GM12878 (cell line): ENCODE results near the gene WDR86. TPM values are rescaled to one million over a fixed set of nuclear protein-coding genes. Genes with fewer than 3 reads are reported as not detected.

Experiments used
- ATAC-seq: fragments of 200-7000 bp; cut with Tn5 transposase; 3 replicates; pipeline ENCODE4 v1.9.1; 2020; ENCODE audit warnings: mild to moderate bottlenecking, moderate library complexity
- BruUV-seq: library from RNA; stranded (reverse); fragments of 400-500 nt; replicated peaks from 2 replicates; lab custom pipeline; 2021; lab: Mats Ljungman, UMichigan
- CTCF ChIA-PET: fragments of 300-600 bp; sonication (Branson Sonifier 250); formaldehyde crosslinking; extraction: SDS; loops from one replicate; lab custom pipeline; 2021; ENCODE audit warnings: inconsistent platforms; lab: Yijun Ruan, JAX
- POLR2A ChIA-PET: fragments of 350-600 bp; formaldehyde crosslinking; extraction: SDS; loops from one replicate; lab custom pipeline; 2021; ENCODE audit warnings: inconsistent platforms; lab: Charles Lee
- RAD21 ChIA-PET: fragments of 300-600 bp; sonication (Branson Sonifier 250); formaldehyde crosslinking; loops from one replicate; lab custom pipeline; 2023; ENCODE audit warnings: antibody characterized with exemption; ENCODE audit not compliant: unreplicated experiment; lab: Charles Lee
- SMC1A ChIA-PET: fragments of 300-600 bp; sonication (Branson Sonifier 250); formaldehyde crosslinking; loops from one replicate; lab custom pipeline; 2023; ENCODE audit not compliant: unreplicated experiment, uncharacterized antibody; lab: Charles Lee
- DNase-seq: peaks from one replicate; pipeline ENCODE4 v3.0.0-alpha.2; 2011; ENCODE audit warnings: low read depth, low spot score
- FAIRE-seq: peaks from 3 replicates; lab custom pipeline; 2011; peaks lifted over from hg19 to GRCh38; lab: Jason Lieb, UNC
- H2AFZ ChIP-seq: 2 replicates; pipeline ENCODE4 v1.6.0; 2011; ENCODE audit warnings: low read depth, low read length, control low read depth; ENCODE audit not compliant: control insufficient read depth
- H3K27ac ChIP-seq: 2 replicates; pipeline ENCODE4 v1.5.1; 2011; ENCODE audit warnings: control low read depth; ENCODE audit not compliant: control insufficient read depth, insufficient read depth
- H3K27me3 ChIP-seq, 2 experiments: replicated peaks in 1 of 2; 2 replicates each; pipeline versions ENCODE4 v1.6.0 to v1.6.1; 2011; ENCODE audit warnings: low read length in 1 of 2; ENCODE audit not compliant: control insufficient read depth in 2 of 2, insufficient read depth in 2 of 2
- H3K36me3 ChIP-seq, 2 experiments: 2 replicates each; pipeline ENCODE4 v1.5.1; 2011; ENCODE audit warnings: low read length in 1 of 2; ENCODE audit not compliant: control insufficient read depth in 2 of 2, insufficient read depth in 2 of 2
- H3K4me1 ChIP-seq: 2 replicates; pipeline ENCODE4 v1.6.1; 2011; ENCODE audit warnings: mild to moderate bottlenecking, low read length, moderate library complexity, mixed read lengths; ENCODE audit not compliant: control insufficient read depth, insufficient read depth
- H3K4me2 ChIP-seq: 2 replicates; pipeline ENCODE4 v1.6.0; 2011; ENCODE audit warnings: control low read depth; ENCODE audit not compliant: control insufficient read depth, insufficient read depth
- H3K4me3 ChIP-seq: fragments of 200-600 bp; sonication (generic); 2 replicates; pipeline ENCODE4 v1.5.1; 2016
- H3K79me2 ChIP-seq: 2 replicates; pipeline ENCODE4 v1.6.0; 2011; ENCODE audit warnings: low read length; ENCODE audit not compliant: control insufficient read depth, insufficient read depth
- H3K9ac ChIP-seq: 2 replicates; pipeline ENCODE4 v1.8.0; 2011; ENCODE audit warnings: low read length, control low read depth, mixed read lengths; ENCODE audit not compliant: control insufficient read depth, insufficient read depth
- H3K9me3 ChIP-seq: replicated peaks from 3 replicates; pipeline ENCODE4 v1.5.1; 2011; ENCODE audit warnings: mild to moderate bottlenecking, low read length; ENCODE audit not compliant: control insufficient read depth, insufficient read depth
- H4K20me1 ChIP-seq: 2 replicates; pipeline ENCODE4 v1.6.0; 2011; ENCODE audit not compliant: control insufficient read depth, insufficient read depth
- ASH2L ChIP-seq: fragments of 300-600, 200-600 bp; sonication (generic); IDR thresholded peaks from 2 replicates; pipeline ENCODE4 v1.6.1; 2017; ENCODE audit warnings: low read depth, mild to moderate bottlenecking, borderline replicate concordance
- HCFC1 ChIP-seq: fragments of 150-350 bp; IDR thresholded peaks from 2 replicates; pipeline ENCODE4 v1.6.1; 2014; ENCODE audit warnings: low read length
- PRDM15 ChIP-seq: fragments of 450-650 bp; formaldehyde crosslinking; IDR thresholded peaks from 2 replicates; pipeline ENCODE4 v1.4.0; 2020; ENCODE audit warnings: mild to moderate bottlenecking, moderate library complexity
- RAD51 ChIP-seq: fragments of 450-650 bp; IDR thresholded peaks from 2 replicates; pipeline ENCODE4 v1.6.1; 2016; ENCODE audit warnings: moderate library complexity, mild to moderate bottlenecking, inconsistent platforms
- SREBF1 ChIP-seq: IDR thresholded peaks from 2 replicates; pipeline ENCODE4 v1.6.1; 2012; ENCODE audit warnings: mild to moderate bottlenecking, low read length
- WRNIP1 ChIP-seq: IDR thresholded peaks from 2 replicates; pipeline ENCODE4 v1.6.1; 2011; ENCODE audit warnings: low read depth, low read length, improper control_type of control experiment, borderline replicate concordance
- WGBS: methylation state at CpG from one replicate; pipeline ENCODE4 v1.1.6; 2016; ENCODE audit warnings: low lambda C conversion rate; ENCODE audit not compliant: insufficient replicate concordance, insufficient coverage; ENCODE audit errors: missing lambda C conversion rate; 5-methylcytosine and 5-hydroxymethylcytosine counted together
- in situ Hi-C: fragments of 300-500 bp; cut with MboI; formaldehyde crosslinking; loops from 9 replicates; pipeline ENCODE4 v1.14.3; 2018; ENCODE audit warnings: mixed read lengths
- intact Hi-C: fragments of 100-400 bp; cut with micrococcal nuclease; formaldehyde crosslinking; loops from one replicate; pipeline ENCODE4 v1.14.2; 2022; ENCODE audit not compliant: unreplicated experiment
- polyA plus RNA-seq, 11 experiments: library from polyadenylated mRNA; depleted of rRNA in 4 of 11; unstranded in 6 of 11; stranded (reverse) in 5 of 11; fragments of >200 nt; fragmentation: Nextera tagmentation in 4 of 11; fragmentation: Illumina TruSeq in 1 of 11; extraction: Ambion mirVana in 4 of 11; extraction: Trizol in 1 of 11; gene quantifications; 1 replicate in 1 of 11; 2 replicates in 10 of 11; pipeline versions ENCODE4 v1.2.1 to v1.2.3, GENCODE V29; 2011 to 2016; ENCODE audit warnings: inconsistent platforms in 2 of 11, missing spikeins in 2 of 11, low read depth in 1 of 11
- total RNA-seq, 4 experiments: library from RNA; depleted of rRNA in 3 of 4; stranded (reverse); fragments of >200 nt in 3 of 4; fragmentation: Illumina TruSeq in 1 of 4; extraction: Trizol in 1 of 4; gene quantifications; 2 replicates each; pipeline versions ENCODE4 v1.2.1 to v1.2.3, GENCODE V29; 2013 to 2021

Gene WDR86
- total and polyA plus RNA-seq, 10 of the 15 experiments (the other 5 are each of a cell fraction or from before 2014, with no cell fraction given), result 0.05 to 0.19 (median 0.15) TPM; not detected in 7

- H3K4me2 ChIP-seq, result no peak overlapping the region
- no peak overlapping the region for H3K27ac ChIP-seq
- CTCF ChIA-PET, result interaction anchor here (0.5 to 1.0 kb wide), 2 partner anchors 19 to 204 kb away, joined by 3 to 5 read pairs; no protein-coding TSS in a partner anchor
- BruUV-seq, result no TSS peak
- in situ Hi-C loops (no loop called here), intact Hi-C loops (loop anchor here (1.0 kb wide), 1 partner anchor 84 kb away; no protein-coding TSS in a partner anchor)
- DNase-seq (no peak), FAIRE-seq (no peak), ATAC-seq (no peak)
- no peak overlapping the region for H3K9ac ChIP-seq
- no peak overlapping the region for H3K4me3 ChIP-seq
- RAD21 ChIA-PET, result no interaction called here
- H3K36me3 ChIP-seq, result no peaks in the 10 kb centered on the region
- H3K9me3 ChIP-seq, result no peaks in the 10 kb centered on the region; the same call in 2 of the 3 replicates
- H4K20me1 ChIP-seq, result no peaks in the 10 kb centered on the region
- WGBS, result 50% methylated on average over 23 of the region's 23 CpGs
- no peak overlapping the region for H2AFZ ChIP-seq
- no peaks in the 10 kb centered on the region; the same call in 1 of the 2 replicates for H3K4me1 ChIP-seq
- no peaks in the 10 kb centered on the region for H3K79me2 ChIP-seq
- SMC1A ChIA-PET, result no interaction called here
- no peaks in the 10 kb centered on the region for H3K27me3 ChIP-seq
- POLR2A ChIA-PET, result no interaction called here
- TF ChIP-seq PRDM15 (no peak), SREBF1 (no peak), RAD51 (no peak), HCFC1 (no peak), ASH2L (no peak), WRNIP1 (no peak)
- TF ChIP-seq, all 136 proteins: peak for 0
Measured at GRCh38 chr7:151451626-151452571, 42.1 kb upstream of the WDR86 start.
